ENCODE measurements around the gene DAAM2. TPM values are rescaled to one million over a fixed set of nuclear protein-coding genes. Genes with fewer than 3 reads are reported as not detected.

Gene DAAM2
- total RNA-seq, 6 experiments from 2014 or later, result 2.2 to 9.0 (median 8.0) TPM

DNA sequence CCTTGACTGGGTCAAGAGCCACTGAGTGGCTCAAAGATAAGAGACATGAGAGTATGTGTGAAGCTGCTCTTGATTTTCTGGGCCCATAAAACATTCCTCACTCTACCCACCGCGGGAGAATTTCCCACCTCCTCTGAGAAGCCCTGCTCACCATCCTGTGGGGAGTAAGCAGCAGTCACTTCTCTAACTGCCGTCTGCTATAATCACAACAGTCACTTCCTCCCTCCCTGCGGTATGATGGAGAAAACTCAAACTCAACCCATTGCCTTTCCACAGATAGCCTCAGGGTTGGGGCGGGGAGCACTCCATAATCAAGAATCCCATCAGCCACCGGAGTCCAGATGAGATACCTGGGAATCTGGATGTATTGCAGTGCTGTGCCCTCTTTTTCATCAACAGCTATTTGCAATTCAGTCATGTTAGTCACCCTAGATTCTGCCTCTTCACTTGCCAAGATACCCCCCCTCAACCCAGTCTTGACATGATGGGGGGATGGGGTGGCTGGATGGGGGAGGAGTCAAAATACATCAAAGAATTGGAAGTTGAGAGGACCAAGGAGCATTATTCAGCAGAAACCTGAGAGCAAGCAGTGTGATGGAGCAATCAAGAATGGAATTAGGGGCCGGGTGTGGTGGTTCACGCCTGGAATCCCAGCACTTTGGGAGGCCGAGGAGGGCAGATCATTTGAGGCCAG is 137.0 kb downstream of the DAAM2 start:
- Mint-ChIP-seq H3K4me3 (no peak overlapping the region; the same call in 1 of the 2 replicates), H3K36me3 (ENCODE audit: low read depth) (no peaks in the 10 kb centered on the region; the same call in none of the 2 replicates), H3K27ac (0 out of 2 replicates have a peak overlapping the region, but pooled peaks have one; percentile 0), H3K27me3 (ENCODE audit: insufficient read depth) (peaks cover 4% of the 10 kb centered on the region; the same call in 1 of the 2 replicates), H3K9me3 (no peaks in the 10 kb centered on the region), H3K4me1 (ENCODE audit: low read depth) (peaks cover 51% of the 10 kb centered on the region)
- TF ChIP-seq CTCF (IDR thresholded peaks at IDR 0.05), result no peak
- DNase-seq, result no peak

GRCh38 chr6:39929733-39930461 is 137.7 kb downstream of the DAAM2 start:
- Mint-ChIP-seq H3K27ac (peak overlapping the region; percentile 4), H3K4me3 (peak overlapping the region; percentile 2; the same call in 1 of the 2 replicates), H3K4me1 (ENCODE audit: low read depth) (peaks cover 51% of the 10 kb centered on the region), H3K9me3 (no peaks in the 10 kb centered on the region), H3K36me3 (ENCODE audit: low read depth) (no peaks in the 10 kb centered on the region; the same call in 1 of the 2 replicates), H3K27me3 (ENCODE audit: insufficient read depth) (peaks cover 4% of the 10 kb centered on the region; the same call in 1 of the 2 replicates)
- no peak for TF ChIP-seq CTCF (IDR thresholded peaks at IDR 0.05)
- DNase-seq, result peak; percentile 17

DNA sequence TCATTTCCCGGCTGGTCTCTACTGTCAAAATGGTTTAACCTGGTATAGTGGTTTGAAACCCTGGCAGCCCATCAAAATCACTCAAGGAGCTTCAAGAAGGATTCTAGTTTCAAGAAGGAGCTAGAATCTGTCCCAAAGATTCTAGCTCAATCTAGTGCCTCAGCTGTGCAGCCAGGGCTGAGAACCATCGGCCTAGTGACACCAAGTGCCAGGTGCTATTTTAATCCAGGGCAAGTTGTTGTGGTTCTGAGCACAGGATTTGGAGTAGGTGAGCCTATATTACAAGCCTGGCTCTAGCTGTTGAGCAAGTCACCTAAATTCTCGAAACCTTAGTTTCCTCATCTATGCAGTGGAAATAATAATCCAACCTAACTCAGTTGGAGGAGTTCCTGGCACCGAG is 138.4 kb downstream of the DAAM2 start:
- Mint-ChIP-seq H3K4me3 (no peak overlapping the region), H3K27me3 (ENCODE audit: insufficient read depth) (peaks cover 4% of the 10 kb centered on the region), H3K36me3 (ENCODE audit: low read depth) (no peaks in the 10 kb centered on the region; the same call in 1 of the 2 replicates), H3K9me3 (no peaks in the 10 kb centered on the region), H3K4me1 (ENCODE audit: low read depth) (peaks cover 51% of the 10 kb centered on the region), H3K27ac (no peak overlapping the region)
- no peak for TF ChIP-seq CTCF (IDR thresholded peaks at IDR 0.05)
- no peak for DNase-seq

DNA sequence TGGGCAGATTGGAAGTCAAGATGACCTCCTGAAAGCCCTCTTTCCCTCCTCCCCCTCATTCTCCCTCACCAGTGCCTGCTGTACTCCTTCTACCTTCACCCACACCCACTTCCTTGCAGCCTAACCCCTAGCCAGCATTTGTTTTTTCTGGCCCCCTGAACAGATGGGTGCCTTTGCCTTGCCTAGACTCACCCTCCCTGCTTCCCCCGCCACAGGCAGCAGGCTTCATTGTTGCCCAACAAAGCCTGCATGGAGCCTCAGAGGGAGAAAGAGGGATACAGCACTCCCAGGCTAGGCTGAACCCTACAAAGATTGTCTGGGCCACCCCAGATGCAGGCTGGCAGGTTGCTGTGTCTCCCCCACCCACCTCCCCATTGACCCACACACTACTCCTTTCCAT is 139.4 kb downstream of the DAAM2 start:
- Mint-ChIP-seq H3K4me1 (ENCODE audit: low read depth) (peaks cover 45% of the 10 kb centered on the region), H3K27me3 (ENCODE audit: insufficient read depth) (no peaks in the 10 kb centered on the region; the same call in 1 of the 2 replicates), H3K4me3 (no peak overlapping the region), H3K36me3 (ENCODE audit: low read depth) (no peaks in the 10 kb centered on the region), H3K27ac (no peak overlapping the region), H3K9me3 (no peaks in the 10 kb centered on the region)
- no peak for DNase-seq
- no peak for TF ChIP-seq CTCF (IDR thresholded peaks at IDR 0.05)

DNA sequence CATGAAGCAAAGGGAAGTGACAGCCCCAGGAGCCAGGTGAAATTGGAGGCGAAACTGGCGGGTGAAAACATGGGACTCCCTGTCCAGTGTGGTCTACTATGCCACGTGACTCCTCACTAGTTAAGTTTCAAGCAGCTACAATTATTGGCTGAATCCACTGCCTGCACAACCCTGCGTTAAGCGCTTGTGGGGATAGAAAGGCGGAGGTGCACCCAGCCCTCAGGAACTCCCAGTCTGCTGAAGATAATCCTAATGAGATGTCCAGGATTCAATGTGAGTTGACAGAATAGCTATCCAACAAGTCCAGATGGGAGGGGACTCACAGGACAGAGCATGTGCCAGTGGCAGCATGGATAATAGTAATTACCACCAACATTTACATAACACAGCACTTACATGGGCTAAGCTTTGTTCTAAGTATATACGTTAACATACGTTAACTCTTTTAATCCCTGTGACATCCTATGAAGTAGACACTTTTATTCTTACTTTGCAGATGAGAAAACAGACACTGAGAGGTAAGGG is 140.3 kb downstream of the DAAM2 start:
- no peak for DNase-seq
- no peak for TF ChIP-seq CTCF (IDR thresholded peaks at IDR 0.05)
- H3K36me3 Mint-ChIP-seq (ENCODE audit: low read depth), result no peaks in the 10 kb centered on the region
- H3K27me3 Mint-ChIP-seq (ENCODE audit: insufficient read depth), result no peaks in the 10 kb centered on the region; the same call in none of the 2 replicates
- H3K4me3 Mint-ChIP-seq, result no peak overlapping the region
- no peaks in the 10 kb centered on the region for H3K9me3 Mint-ChIP-seq
- H3K27ac Mint-ChIP-seq, result no peak overlapping the region
- peaks cover 37% of the 10 kb centered on the region for H3K4me1 Mint-ChIP-seq (ENCODE audit: low read depth)
